GM19397 (cell line): ENCODE data around the gene RHD.
"Not testable (repeated sequence)": the region's sequence is repeated elsewhere in the genome, so short reads cannot be mapped to it uniquely, and the experiment has no call there.

ENCODE experiments used
- ATAC-seq: cut with Tn5 transposase; IDR thresholded peaks from one replicate; pipeline ENCODE4 v1.9.1; 2021; ENCODE audit warnings: mild to moderate bottlenecking, moderate library complexity; ENCODE audit not compliant: unreplicated experiment

Gene RHD

DNA sequence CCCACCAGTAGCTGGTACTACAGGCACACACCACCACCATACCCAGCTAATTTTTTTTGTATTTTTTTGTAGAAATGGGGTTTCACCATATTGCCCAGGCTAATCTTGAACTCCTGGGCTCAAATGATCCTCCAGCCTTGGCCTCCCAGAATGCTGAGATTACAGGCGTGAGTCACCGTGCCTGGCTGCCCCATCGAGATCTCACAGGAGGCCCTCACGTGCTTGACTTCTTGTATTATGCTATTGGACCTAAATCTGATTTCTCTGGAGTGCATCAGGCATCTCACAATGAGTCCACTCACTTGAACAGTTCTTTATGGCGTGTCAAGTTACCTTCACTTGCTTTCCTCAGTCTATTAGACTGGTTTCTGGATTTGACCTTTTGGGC, 15.7 kb upstream of the RHD start:
- no peak for ATAC-seq

DNA sequence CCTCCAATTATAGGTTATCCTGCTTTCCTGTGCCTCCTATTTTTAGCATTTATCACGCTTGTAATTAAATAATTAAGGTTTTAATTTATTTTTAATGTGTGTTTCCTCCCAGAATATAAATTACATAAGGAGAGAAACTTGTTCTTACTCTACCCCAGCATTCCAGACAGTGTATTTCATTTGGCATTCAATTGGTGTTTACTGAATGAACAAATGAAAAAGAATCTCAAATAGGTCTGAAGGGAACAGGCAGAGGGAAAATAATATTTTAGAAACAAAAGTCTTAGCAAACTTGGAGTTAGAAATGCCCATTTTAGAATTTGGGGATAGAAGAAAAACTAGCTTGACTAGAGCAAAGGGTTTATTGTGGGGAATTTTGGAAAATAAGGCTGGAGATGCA, 15.1 kb upstream of the RHD start:
- no peak for ATAC-seq

DNA sequence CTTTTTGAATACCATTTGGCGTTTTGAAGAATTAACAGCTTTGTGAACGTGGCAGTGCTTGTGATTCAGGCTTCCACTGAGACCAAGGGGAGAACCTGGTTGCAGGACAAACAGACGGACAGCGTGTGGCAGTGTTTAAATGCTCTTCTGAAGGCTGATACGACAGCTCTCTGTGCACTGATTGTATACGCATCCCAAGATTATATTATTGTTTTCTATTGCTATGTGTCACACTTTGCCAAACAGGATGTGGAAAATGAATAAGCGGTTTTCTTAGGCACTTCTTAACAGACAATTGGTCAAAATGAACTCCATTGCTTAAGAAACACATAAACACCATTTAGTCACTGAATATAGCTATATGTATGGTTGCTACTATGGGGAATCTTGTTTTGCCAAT, 12.5 kb upstream of the RHD start:
- not testable (repeated sequence) for ATAC-seq

DNA sequence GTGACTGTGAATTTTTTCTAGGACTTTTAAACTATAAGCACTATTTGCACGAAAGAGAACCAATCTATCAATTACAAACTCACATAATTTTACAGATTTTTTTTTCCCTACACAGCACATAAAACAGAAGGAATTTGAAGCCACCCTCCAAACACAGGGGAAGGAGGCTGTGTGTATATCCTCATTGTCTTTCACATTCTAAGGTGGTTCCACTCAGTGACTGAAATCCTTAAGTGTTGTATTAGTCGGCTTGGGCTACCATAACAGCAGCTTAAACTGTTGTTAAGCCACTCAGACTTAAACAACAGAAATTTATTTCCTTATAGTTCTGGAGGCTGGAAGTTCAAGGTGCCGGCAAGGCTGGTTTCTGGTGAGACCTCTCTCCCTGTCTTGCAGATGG, 12.0 kb upstream of the RHD start:
- ATAC-seq = not testable (repeated sequence)

DNA sequence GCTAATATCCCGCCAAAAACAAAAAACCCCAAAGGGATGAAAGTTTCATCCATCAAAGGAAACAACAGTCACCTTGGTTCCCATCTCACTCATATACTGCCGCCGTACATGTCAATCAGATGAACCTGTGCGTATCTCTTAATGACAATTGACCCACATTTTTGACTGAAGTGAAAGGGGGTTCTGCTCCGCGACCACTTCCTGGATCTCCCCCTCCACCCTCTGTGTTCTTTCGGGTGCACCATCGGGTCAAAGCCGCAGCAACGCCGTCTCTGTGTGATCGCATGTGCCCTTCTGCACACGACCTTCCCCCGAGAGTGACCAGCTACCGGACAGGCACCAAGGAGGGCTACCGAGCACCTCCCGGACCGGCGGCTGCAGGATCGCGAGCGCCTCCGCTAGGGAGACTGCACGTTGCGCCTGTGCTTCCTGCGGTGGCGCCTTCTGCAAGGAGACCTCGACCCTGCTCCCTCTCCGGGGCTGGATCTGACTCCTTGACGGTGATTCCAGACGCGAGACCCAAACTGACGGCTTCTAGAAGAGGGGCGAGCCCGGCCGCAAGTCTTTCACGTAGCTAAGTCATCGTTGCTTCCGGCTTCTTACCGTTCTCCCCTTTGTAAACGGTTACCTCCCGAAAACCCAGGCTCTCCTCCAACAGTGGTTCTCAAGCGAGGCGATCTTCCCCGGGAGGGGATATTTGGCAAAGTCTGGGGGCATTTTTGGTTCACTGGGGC, 5.6 kb upstream of the RHD start:
- ATAC-seq = not testable (repeated sequence)

DNA sequence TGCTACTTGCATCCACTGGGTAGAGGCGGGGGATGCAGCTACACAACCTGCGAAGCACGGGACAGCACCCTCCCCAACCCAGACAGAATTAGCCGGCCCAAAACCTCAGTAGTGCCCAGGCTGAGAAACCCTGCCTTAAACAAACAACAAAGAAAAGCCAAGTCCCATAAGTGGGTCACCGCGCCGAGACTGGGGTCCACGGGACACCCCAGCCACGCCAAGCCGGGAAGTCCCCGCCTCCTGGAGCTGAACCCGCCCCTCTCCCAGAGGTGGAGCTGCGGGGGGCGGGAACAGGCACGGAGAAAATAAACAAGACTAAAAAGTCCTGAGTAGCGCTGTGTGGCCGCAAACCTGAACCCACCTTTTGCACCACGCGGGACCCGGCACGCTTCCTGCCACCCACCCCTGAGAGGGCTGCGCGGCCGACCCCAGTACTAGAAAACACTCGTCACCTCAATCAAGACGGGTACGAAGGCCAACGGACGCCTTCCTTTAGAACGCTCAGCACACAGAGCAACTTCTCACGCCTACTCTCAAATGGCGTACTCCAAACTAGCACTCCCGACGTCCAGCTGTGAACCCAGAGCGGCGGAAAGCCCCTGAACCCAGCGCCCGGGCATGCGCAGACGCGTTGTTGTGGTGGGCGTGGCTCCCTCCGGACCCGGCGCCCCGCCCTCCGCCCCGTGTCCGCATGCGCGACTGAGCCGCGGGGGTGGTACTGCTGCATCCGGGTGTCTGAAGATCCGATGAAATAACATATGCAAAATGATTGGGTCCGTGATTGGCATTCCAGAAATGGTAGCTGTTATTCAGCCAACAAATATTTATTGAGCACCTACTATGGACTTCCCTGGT, 4.8 kb upstream of the RHD start:
- peak; percentile 74 for ATAC-seq

DNA sequence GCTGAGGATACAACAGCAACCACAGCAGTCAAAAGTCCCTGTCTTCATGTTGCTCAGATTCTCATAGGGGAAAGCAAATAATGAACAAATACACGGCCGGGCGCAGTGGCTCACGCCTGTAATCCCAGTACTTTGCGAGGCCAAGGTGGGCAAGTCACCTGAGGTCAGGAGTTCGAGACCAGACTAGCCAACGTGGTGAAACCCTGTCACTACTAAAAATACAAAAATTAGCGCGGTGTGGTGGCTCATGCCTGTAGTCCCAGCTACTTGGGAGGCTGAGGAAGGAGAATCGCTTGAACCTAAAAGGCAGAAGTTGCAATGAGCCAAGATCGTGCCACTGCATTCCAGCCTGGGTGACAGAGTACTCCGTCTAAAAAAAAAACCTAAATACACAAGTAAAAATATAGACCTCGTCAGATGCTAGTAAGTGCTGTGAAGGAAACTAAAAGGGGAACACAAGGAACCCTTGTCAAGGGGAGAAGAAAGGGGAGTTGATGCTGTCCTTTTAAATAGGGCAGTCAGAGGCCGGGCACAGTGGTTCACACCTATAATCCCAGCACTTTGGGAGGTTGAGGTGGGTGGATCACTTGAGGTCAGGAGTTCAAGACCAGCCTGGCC, 4.1 kb upstream of the RHD start:
- not testable (repeated sequence) for ATAC-seq

DNA sequence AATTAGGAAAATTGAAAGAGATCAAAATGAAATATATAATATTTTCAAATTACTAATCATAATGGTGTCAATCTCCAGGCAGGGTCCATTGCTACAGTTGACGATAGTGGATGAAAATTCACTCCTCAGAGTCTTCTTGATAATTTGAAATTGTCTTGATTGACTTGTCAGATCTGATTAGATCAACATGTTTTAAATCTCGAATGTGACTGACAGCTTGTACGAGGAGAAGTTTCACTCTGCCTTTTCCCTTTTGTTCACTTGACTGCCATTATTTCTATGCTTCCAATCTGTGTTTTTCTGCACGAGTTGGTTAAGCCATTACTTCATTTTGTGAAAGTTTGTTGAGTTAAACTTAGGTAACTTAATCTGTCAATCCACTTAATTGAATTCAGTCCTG, 3.3 kb downstream of the RHD start:
- not testable (repeated sequence) for ATAC-seq

DNA sequence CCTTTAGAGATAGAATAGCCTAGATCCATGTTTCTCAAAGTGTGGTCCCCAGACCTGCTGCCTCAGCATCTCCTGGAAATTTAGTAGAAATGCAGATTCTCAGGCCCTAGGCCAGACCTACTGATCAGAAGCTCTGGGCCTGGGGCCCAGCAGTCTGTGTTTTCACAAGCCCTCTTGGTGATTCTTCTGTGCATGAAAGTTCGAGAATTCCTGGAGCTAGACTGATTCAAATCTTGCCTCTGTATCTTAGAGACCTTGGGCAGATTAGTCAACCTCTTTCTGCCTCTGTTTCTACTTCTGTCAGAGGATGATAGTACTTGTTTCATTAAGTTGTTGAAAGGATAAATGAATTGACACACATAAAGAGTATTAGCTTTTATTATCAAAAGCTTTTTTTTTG, 5.0 kb downstream of the RHD start:
- not testable (repeated sequence) for ATAC-seq

DNA sequence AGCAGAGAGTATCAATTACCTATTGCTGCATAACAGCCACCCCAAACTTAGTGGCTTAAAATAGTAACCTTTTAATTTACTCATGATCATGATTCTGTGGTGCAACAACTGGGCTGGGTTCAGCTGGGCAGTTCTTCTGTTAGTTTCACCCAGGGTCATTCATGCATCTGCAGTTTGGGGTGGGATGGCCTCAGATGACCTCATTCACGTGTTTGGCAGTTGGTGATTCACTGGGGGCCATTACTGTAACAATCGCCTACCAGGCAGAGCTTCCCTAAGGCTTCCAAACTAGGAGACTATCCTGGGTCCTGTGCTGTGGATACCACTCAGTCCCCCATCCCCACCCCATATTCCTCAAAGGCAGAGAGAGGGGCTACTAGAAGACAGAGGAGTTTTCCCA, 6.0 kb downstream of the RHD start:
- not testable (repeated sequence) for ATAC-seq

DNA sequence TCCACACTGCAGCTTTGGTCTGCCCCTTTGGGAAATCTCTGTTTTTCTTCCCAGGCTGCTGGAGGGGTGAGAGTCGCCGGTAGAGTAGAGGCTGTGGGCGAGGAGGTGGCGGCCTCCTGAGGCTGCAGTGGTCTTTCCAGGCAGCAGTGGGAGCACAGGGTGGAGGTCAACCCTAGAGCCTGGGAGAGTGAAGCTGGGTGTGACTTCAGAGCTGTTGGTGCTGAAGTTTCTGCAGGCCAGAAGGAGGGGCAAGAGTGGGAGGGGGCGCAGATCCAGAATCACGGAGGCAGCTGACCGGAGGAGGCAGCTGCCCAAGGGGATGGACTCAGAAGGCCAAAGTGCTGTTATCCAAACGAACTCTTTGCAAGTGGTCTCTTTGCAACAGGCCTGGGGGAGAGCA, 6.5 kb downstream of the RHD start:
- ATAC-seq = not testable (repeated sequence)

DNA sequence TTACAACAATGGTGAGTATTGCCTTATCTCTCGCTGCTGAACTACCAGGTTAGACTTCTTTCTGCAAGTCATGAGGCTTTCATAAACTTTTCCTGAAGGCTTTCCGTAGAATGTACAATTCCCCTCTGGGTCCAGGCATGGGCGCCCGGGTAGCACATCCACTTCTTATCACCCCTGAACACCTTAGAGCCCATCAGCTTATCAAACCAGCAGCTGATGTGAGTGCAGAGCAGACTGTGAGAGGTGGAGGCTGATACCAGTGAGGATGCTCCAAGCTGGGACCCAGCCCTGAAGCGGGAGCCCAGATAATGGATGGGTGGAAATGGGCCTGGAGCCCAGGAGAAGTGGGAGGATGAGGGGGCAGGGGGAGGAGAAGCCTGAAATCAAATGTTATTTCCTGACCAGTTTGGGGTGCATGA, 7.4 kb downstream of the RHD start:
- ATAC-seq = not testable (repeated sequence)

DNA sequence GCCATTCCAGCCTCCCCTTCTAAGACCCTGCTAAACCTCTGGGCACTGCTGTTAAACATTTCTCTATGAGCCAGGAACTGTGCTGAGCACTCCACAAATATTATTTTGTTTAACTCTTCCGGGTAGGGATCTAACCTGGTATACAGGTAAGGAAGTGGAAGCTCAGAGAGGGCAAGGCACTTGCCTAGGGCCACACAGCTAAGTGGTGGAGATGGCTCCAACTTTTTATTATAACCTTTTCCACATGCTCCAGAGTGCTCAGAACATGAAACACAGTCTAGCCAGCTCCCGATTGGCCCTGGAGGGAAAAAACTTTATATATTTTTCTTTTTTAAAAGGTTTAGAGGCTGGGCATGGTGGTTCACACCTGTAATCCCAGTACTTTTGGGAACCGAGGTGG, 13.6 kb downstream of the RHD start:
- not testable (repeated sequence) for ATAC-seq

DNA sequence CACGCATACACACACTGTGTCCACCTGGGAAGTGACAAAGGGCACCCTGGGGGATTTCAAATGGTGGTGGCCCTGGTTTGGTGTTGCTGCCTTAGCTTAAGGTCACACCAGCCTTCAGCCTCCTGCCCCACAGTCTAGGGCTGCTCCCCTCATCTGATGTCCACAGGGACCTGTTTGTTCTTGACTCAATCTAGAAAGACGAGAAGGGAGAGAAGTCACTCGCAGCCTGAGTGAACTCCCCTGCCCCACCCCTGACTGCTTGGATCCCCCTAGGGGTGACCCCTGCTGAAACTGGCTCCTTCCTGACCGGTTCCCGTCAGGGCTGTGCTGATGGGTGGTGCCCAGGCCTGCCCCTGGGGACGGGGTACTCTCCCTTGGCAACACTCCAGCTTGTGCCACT, 14.9 kb downstream of the RHD start:
- ATAC-seq = not testable (repeated sequence)

DNA sequence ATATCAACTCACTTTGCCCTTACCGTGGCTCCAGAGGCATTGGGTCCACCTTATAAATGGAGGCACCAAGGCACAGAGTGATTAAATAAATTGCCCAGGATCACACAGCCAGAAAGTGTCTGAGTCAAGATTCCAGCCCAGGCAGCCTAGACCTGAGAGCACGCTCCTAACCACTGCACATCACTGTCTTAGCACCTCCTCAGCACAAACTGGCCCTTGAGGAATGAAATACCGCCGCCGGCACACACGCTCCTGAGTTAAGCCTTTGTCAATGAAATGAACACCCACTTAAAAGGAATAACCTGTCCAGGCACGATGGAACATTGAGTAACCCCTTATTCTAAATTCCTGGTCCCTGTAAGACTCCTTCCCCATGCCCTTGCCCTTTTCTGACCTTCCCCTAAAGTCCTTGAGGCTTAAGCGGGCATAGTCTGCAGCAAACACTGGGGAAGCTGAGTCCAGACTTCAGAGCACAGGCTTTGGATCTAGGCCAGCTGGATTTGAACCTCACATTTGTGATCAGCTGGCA, 16.3 kb downstream of the RHD start:
- not testable (repeated sequence) for ATAC-seq

DNA sequence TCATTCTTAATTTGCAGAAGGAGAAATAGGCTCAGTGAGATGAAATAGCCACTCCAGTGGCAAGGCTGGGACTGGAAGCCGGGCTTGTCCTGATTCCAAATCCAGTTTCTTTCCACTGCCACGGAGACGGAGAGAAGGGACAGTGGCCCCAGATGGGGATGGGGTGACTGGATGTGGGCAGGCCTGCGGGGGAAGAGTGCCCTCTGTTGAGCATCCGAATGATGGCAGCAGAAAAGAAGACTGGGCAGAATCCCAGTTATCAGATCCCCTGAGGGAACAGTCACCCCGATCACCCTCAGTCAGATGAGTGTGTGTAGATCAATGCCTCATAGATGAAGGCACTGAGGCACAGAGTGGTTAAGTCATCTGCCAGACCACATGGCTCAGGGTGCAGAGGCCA, 17.7 kb downstream of the RHD start:
- ATAC-seq = not testable (repeated sequence)

DNA sequence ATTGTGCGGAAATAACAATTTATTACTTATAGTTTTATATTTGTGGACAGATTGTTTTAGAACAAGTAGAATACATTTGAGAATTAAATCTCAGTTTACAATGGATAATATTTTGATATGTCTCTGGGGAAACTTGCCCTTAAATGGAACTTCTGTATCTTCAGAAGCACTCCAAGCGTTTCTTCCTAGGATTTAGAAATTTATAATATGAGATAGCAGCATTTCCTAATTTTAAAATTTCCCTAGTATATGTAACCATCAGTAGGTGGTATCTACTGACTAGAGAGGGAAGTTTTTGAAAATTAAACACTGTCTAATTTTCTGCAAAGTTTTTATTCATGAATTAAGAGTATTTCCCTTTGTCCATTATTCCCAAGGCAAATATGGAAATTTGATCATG, 21.1 kb downstream of the RHD start:
- not testable (repeated sequence) for ATAC-seq

DNA sequence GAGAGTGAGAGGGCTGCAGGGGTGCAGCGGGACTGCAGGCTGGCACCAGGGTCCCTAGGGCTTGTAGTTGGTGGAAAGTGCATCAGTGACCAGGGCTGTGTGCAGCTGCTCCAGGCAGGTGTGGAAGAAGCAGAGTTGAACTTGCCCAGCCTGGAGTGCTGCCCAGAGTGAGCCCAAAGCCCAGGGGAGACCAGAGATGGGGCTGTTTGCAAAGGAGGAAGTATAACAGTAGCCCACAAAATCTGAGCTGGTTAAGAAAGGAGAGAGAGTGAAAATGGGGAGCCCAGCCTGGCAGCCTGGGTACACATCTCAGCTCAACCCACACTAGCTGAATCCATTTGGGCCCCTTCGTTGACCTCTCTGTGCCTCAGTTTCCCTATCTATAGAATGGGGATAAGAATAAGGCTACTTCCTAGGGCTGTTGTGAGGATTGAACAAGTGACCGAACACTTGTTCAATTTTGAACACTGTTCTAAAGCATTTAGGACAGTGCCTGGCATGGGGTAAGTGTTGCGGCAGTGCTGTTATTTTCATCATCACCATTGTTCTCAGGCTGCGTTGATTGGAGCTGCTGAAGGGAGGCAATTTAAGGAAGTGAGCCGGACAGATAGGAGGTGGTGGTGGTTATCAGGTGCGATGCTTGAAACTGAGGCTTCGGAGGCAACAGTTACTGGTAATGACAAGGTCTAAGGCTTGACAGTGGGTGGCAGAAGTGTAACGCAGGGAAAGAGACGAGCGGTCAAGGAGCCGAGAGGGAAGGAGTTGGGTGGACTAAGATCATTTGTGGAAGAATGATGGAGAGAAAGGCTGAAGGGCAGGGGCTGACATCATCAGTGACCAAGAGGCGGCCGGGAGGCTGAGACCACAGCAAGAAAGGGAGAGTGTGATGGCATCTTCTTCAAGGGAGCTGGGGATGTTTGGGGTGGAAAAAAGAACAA, 22.8 kb downstream of the RHD start:
- not testable (repeated sequence) for ATAC-seq

DNA sequence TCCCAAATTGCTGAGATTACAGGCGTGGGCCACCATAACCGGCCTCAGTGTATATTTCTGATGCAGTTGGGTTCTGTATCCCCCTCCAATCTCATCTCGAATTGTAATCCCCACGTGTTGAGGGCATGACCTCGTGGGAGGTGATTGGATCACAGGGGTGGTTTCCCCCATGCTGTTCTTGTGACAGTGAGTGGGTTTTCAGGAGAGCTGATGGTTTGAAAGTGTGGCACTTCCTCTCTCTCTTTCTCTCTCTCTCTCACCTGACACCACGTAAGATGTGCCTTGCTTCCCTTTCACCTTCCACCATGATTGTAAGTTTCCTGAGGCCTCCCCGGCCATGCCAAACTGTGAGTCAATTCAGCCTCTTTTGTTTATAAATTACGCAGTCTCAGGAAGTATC, 24.2 kb downstream of the RHD start:
- not testable (repeated sequence) for ATAC-seq

DNA sequence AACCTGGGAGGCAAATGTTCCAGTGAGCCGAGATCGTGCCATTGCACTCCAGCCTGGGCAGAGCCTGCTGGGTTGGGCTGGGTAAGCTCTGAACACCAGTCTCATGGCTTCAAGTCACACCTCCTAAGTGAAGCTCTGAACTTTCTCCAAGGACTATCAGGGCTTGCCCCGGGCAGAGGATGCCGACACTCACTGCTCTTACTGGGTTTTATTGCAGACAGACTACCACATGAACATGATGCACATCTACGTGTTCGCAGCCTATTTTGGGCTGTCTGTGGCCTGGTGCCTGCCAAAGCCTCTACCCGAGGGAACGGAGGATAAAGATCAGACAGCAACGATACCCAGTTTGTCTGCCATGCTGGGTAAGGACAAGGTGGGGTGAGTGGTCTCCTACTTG, 28.4 kb downstream of the RHD start:
- ATAC-seq = not testable (repeated sequence)
